NCI-H2227 treated with DMSO at 0.1 percent for 48 hours (cell line): ENCODE measurements around the gene SERTM1.
A peak's percentile ranks its signal among the peaks of the same experiment; 100 is the strongest.

Source experiments
- DNase-seq: peaks from one replicate; lab custom pipeline; 2025; lab: John Stamatoyannopoulos, UW

SERTM1 gene

DNA sequence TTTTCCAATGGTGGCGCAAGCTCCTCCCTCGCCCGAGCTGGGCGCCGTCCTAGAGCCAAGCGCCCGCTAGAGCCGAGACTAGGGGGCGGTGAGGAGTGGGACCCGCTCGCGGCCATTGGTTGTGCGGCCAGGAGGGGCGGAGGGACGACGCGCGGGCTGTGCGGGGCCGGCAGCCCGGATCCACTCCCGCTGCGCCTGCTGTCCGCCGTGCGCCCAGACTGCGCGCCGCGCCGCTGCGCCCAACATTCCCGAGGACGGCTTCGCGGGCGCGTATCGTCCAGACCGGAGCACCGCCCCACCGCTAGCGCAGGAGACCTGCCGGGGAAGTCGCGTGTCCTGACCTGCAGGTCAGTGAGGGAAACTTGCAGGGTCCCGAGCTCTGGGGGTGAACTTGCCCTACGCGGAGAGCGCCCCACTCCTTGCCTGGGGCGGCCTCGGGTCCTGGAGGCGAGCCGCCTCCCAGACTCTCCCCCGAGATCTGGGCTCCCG is at the start of gene SERTM1:
Gene SERTM1, plus strand, starts transcription at position 183 of the 489 bp plus-strand sequence. CDS start 21,059 bp downstream, outside the sequence.
- DNase-seq, result peak; percentile 21

DNA sequence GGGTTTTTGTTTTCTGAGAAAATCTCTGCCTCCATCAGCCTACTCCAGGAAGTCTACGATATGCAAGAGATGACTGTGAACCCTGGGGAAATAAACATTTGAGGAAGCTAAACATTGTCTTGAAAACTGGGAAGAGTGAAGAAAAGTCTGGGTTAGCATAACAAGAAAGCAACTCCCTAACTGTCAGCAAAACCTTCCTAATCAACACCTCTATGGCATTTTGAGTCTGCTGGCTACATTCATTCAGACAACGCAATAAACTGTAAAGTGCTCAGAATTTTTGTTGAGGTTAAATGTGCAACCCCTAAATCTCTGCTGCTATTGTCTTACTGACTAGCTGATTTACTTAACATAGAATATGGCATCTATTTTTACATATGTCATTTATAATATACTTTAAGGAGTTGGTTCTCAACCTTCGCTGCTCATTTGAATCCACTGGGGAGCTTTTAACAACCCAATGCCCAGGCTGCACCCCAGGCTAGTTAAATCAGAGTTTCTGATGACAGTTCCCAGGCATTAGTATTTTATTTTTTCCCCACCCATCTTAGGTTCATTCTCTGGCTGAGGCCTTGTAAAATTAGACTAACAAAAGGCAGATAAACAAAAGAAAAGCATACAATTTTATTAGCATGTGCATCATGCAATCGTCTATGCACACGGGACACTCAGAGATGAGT is 45.3 kb upstream of the SERTM1 start:
- DNase-seq, result no peak

DNA sequence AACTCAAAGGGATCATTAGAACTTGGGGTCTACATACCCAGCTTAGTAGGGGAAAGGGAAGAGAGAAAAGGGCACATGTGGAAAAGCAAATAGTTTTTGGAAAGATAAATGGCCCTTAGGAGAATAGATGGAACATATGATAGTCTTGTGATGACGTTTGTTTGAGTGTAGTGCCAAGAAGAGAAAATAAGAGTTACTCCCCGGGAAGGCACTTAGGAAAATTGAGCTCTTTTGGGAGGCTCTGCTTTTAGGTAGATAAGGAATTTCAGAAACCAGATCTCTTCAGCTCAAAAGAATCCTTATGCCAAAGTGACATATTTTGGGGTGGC is 44.8 kb upstream of the SERTM1 start:
- no peak for DNase-seq

DNA sequence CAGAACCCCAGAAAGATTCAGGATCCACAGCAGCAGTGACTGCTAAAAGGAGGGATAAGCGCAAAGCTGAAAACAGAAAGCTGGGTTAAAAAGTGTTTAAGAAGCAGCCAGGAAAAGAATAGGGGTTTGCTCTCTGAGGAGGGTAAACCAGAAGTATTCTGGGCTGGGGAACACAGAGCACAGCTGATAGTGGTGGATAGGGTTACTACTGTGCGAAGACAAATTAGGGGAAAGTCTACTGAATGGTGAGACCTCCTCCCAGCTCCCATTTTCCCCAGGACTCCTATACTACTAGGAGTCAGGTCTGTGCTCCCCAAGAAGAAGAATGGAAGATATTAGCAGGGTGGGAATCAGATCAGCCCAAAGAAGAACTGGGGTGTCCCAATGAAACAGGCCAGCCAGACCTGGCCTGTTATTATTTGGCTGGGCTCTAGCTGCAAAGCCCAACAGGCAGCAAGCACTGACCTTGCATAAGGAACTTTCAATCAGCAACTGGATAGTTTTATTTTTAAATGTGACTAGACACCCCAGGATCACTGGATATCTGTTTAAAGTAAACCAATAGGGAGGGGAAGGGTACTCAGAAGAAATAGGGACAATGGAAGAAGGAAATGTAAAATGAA is 43.5 kb upstream of the SERTM1 start:
- DNase-seq, result no peak

DNA sequence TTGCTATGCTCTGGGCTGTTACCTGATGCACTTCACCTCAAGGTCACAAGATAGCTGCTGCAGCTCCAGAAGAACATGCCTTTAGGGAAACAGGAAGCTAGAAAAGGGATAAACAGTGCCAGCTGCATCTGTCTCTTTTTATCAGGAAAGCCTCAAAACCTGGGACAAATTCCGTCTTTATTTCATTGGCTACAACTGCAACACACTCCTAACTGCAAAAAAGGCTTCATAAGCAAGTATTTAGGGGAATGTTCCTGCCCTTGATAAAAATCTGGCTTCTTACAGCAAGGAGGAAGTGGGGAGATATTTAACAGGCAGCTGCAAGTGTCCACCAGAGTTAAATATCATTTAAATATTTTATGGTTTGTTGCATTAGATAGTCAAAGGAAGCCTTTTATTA is 34.2 kb upstream of the SERTM1 start:
- no peak for DNase-seq

DNA sequence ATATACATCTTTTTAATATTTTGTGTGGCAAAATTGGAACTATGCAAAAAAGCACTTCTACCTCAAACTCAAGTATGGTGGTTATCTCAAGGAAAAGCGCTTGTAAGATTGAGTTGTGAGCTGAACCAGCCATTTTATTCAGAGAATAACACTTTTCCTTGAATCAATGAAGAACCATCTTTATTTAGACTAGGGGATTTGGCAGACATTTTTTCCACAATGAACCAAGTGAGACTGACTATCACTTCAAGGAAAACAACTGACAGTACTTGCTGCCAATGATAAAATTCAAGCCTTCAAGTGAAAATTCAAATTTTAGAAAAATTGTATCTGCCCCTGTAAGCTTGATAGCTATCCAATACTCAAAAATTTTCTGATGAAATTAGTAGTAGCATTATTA is 23.2 kb upstream of the SERTM1 start:
- DNase-seq, result no peak

DNA sequence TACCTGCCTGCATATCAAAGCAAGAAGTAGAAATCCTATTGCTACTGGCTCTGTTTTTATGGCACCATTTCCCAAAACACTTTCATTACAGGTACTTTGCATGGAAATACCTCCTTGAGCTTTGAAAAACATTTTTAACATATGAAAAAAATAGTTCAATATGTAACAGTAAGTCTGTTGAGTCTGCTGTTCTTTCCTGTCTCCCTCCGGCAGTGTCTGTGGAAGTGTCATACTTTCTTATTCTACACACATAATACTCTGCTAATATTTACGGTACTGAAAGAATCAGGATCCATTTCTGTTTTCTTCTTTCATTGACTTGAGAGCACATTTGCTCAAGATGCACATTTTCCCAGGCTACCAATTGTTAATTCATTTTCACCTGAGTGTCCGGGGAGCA is 8.2 kb upstream of the SERTM1 start:
- no peak for DNase-seq

DNA sequence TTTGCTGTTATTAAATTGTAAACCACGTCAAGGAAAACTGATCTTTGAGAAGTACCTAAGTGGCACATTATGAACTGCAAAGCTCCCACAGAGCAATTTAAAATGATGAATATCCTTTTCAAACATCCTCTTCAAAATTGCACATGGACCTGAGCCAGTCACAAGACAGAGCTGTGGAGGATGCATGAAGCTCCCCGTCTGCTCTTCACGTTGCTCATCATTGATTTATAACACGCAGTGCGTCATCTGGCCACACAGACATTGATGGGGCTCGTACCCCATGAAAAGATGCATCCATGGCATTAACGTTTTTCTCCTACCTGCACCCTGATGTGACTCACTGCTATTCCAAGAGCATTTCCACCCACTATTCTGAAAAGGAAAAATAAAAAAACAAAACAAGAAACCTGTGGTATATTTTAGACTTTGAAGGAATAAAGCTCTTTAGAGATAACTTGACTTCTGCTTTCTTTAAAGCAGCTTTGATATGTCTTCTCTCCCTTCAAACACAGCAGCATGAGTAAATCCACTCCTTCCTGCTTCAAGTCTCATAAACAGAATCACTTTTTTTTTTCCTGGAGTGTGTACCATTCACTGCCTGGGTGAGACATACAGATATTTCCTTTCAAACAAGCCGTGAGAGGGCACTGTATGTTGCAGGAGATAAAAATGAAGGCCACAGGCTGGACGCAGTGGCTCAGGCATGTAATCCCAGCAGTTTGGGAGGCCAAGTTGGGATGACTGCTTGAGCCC is 7.2 kb upstream of the SERTM1 start:
- DNase-seq, result peak; percentile 52

DNA sequence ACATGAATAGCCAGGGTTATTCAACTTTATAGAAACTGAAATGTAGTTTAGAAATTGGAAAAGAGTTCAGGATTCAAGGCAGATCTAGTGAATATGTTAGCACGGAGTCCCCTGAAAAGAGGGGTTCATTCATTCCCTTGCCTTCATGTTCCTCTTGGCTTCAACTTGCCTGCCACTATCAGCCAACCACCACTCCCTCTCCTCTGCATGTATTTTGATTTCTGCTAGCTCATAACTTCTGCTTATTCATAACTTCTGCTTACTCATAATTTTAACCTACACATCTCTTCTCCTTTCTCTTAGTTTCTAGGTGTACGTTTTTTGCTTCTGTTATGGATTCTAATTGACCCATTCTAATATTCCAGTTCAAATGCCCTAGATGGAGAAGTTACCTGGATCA is 5.5 kb upstream of the SERTM1 start:
- no peak for DNase-seq

DNA sequence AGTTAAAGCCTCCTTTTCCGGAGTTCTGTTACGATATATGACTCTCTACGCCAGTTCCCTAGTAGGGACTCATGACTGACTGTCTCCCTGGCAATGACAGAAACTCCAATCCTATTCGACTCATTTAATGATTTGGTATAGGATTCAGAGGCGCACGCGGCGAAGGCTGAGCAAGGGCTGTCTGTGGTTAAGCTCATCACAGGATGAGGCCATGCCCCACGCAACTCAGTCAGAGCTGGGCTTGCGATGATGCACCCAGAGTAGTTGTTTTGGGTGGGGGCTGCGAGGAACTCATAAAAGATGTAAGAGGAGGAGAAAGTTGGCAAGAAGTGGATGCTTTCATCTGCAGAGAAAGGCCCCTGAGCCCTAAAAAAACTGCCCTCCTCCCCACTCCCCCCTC is 468 bp upstream of the SERTM1 start:
- DNase-seq, result no peak

DNA sequence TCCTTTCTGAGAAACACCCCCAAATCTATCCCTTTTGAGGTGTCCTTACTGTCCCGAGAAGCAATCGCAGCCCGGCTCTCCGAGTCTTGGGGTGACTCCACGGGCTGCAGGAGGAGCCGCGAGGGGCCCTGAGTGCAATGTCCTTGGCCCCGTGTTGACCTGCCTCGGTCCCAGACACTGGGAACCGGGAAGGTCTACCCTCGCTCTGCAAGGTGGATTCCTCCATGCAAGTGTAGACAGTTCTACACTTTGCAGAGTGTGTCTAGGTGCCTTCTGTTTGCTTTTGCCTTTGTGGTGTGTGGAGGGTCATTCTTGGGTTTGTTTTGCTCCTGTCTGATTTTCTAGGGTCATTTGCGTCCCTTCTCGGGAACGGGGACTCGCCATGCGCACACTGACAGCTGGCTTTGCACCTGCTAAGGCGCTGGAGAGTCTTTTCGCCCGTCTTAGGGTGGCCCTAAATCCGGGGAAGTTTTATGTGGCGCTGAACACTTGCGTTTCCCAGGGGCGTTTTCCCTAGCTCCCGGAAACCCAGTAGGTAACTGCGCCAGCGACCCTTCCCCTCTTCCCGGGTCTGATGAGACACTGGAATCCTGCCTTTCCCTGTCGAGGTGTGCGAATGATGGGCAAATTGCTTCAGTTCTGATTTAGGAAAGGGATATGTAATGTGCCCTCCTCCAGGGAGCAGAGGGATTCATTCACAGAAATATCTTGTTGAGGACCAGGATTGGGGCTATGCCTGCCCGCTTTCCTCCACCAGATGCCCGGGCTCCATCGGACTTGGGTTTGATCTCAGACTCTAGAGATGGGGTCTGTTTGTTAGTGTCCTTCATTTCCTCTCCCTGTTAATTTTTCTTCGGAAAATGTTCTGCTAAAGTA is 755 bp downstream of the SERTM1 start:
- no peak for DNase-seq

DNA sequence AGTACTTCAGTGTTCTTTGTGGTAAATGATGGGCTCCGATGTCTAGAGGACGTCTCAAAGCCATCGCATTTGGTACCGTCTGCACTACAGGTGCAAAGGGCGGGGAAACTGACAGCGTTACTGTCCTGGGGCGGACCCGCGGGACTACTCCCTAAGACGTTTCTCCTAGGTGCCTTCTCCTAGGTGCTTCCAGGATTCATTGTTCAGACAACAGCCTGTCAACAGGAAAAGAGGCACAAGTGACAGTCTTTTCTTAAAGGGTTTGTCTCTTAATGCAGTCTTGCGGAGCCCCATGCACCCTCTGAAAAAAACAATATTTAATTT is 1.4 kb downstream of the SERTM1 start:
- no peak for DNase-seq

DNA sequence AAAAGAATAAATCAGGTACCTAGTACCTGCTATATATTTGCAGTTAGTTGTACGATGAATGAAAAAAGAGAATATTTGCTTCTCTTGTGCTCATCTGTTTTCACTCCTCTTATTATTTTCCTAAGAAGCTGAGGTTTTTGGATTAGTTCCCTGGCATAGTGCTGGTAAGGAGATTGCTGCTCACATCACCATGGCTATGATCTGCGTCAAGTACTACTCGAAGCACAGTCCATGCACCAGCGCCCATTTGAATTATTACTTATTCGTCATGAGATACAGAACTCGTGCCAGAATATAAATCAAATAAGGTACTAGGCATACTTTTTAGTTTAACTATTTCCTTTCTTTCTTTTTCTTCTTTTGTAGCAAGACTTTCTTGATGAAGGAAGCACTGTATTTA is 7.1 kb downstream of the SERTM1 start:
- DNase-seq, result no peak

DNA sequence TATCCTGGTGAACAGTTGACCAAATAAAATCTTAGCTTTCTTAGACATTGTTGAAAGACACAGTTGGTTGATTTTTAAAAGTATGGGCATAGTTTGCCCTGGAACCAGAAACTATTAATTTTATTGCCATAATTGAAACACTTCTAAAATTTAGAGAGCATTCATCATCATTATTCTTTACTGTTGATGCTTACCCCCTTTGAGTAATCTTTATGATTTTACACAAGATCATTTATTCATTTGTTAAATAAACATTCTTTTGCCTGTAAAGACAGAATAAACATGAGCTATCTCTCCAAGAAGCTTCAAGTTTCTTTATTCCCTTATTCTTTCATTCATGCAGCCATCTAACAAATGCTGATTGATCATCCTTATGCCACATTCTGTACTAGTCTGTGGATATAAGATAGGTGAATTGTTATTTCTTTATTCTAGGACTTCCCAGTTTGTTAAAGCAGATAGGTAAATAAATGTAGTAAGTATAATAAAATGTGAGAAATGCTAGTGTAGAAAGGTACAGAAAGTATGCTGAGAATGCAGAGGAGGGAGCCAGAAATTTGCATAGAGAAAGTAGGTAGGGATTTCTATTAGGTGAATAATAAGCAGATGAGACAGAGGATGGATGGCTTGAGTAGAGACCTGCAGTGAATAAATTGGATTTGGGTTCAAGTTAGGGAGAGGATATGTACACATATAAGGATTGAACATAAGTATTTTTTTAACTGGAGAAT is 8.2 kb downstream of the SERTM1 start:
- DNase-seq, result no peak

DNA sequence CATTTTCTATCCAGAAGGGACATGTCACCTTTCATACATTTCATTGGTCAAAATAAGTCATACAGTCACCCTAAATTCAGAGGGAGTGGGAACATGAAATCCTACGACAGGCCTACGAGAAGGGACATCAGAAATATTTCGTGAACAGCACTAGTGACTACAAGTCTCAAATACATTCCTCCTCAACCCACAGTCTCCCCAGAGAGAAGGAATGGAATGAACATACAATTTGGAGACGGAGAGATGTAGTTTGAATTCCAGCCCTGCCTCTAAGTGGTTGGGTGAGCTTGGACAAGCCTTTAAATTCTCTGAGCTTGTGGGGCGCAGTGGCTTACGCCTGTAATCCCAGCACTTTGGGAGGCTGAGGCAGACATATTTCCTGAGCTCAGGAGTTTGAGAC is 9.9 kb downstream of the SERTM1 start:
- no peak for DNase-seq

DNA sequence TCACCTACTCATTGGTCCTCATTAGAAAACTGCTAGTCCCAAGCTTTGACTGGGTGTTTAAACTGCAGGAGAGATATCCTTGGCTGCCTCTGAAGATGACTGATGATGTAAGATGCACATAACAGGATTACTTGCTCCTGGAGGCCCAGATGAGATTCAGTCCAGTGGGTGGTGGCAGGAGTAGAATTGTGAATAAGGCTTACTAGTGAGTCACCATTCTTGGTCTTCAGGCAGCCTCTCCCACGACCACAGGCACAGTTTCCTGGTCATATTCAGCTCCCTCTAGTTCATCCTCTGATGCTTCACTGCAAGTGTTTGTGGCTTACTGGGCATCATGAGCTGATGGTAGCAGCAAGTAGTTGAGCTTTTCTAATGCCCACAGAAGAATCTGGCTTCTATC is 12.1 kb downstream of the SERTM1 start:
- DNase-seq, result no peak

DNA sequence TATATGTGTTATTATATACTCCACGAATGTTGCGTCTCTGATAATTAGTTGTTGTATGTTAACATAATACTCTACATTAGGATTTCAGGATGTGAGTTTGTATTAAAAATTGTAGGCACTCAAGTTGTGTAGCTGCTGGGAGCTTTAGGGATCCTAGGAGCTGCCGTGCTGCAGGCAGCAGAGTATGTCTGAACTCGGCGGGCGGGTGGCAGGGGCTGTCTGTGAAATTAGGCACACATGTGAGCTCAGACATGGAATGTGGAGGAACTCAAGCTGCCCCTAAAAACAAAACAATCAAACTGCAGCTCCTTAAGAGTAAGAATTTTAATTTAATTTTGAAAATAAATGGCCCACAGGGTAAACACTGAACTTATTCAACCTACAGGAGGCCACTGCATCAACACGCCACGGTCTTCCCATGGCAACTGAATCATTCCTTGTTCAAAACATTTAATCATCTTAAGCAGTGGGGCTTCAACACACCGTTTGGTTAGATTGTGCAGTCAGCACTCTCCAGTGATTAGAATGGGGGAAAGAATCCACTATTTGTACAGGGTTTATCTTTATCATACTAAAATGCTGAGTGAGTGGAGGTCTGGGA is 22.7 kb downstream of the SERTM1 start:
- DNase-seq, result no peak

DNA sequence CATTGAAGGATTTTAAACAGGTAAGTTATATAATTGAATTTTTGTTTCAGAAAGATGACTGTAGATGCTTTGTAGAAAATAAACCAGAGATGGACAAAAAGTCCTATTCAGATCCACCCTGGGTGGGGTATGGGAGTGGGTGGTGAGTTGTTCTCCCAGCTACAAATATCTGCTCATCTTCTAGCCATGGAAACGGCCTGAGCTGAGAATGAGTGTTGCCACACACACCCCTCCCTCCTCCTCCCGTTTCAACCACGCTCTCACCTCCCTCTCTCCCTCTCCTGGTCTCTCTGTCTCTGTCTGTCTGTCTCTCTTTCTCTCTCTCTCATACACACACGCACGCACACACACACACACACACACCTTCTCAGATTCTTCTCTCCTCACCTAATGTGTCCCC is 26.4 kb downstream of the SERTM1 start:
- no peak for DNase-seq

DNA sequence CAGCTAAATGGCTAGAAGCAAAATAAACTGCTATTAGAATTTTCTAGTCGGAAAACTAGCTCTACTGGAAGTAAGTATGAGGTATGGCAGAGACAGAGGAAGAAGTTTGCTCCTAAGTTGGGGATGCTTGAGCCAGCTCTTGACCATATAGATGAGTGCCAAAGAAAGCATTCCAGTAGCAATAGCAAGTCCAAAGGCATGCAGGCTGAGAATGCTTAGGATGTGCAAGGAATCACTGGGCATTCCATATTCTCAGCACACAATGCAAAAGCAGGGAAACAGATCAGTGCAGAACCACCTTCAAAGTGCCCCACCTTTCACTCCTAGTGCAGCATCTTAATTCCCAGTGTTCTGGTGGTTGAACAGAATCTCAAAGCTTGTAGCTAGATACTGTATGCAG is 32.9 kb downstream of the SERTM1 start:
- no peak for DNase-seq

DNA sequence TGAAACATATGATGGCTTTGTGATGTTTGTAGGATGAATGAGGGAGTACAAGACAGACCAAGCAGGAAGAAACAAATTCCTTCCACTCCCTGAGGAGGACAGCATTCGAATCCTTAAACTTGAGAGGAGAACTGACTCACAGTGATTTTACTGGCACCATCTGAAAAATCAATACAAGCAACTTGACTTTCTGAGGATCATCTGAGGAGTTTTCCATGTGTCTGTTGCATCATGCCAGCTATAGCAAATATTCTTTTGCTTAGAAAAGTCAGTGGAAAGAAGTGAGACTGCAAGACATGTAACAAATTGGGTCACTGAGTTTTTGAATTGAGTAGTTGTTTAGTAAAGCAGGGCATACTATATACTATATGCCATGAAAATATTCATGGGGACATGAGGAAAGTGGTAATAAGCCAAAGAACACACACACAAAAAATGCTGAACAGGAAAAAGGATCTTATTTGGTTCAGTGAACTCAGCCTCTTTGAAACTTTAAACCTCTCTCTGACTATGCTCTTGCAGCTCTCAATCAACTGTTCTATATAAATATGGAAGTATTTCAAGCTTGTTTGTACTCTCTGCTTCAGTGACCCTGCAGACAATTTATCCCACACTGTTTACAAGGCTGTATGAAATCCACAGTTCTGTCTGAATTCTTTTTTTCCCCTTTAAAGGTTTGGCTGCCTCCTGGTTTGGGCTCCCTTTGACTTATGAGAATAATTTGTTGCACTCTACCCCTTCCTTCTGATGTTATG is 35.5 kb downstream of the SERTM1 start:
- DNase-seq, result no peak

DNA sequence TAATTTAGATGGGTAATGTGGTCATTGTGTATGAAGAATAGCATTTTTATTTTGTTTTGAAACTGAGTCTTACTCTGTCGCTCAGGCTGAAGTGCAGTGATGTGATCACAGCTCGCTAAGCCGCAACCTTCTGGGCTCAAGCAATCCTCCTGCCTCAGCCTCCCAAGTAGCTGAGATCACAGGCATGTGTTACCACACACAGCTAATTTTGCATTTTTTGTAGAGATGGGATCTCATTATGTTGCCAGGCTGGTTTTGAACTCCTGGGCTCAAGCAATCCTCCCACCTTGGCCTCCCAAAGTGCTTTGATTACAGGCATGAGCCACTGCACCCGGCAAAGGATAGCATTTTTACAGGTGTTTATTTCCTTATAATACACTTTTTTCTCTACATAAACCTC is 36.6 kb downstream of the SERTM1 start:
- no peak for DNase-seq
